ENCODE results near the gene USP1.

- TF ChIP-seq POLR2A (IDR thresholded peaks at IDR 0.05; ENCODE audit: low read depth, low read length) (no peak), POLR2AphosphoS5 (IDR thresholded peaks at IDR 0.05; ENCODE audit: insufficient read depth, low read depth, low read length) (no peak), CTCF (IDR thresholded peaks at IDR 0.05; ENCODE audit: extremely low read depth in 1 of 2, insufficient read depth in 1 of 2, low read depth in 1 of 2, low read length in 2 of 2) (no peak), MAX (IDR thresholded peaks at IDR 0.05; ENCODE audit: insufficient read depth, insufficient read length) (no peak)
These were observed 56.8 kb downstream of the USP1 start for GRCh38 chr1:62493656-62494055.
